Erythroblast (primary cell): ENCODE results near the gene PPCDC.

Source experiments
- GATA1 ChIP-seq: IDR thresholded peaks from 2 replicates; pipeline ENCODE4 v1.6.1; 2011; ENCODE audit warnings: low read depth, mild to moderate bottlenecking, control low read depth, low read length, moderate library complexity
- POLR2A ChIP-seq: IDR thresholded peaks from 2 replicates; pipeline ENCODE4 v1.6.1; 2011; ENCODE audit warnings: mild to moderate bottlenecking, low read length

- TF ChIP-seq POLR2A = no peak
- no peak for TF ChIP-seq GATA1
Observed at GRCh38 chr15:75036212-75036616, 12.8 kb downstream of the PPCDC start.
